ENCODE data around the gene MEGF6. TPM values are rescaled to one million over a fixed set of nuclear protein-coding genes. Genes with fewer than 3 reads are reported as not detected.

MEGF6 gene
- total and polyA plus RNA-seq, 9 of the 15 experiments (the other 6 are each of a cell fraction or from before 2014, with no cell fraction given), result 0.03 to 1.7 (median 0.24) TPM; not detected in 3

GRCh38 chr1:3657096-3657475, 45.8 kb upstream of the MEGF6 start:
- H3K36me3 ChIP-seq (ENCODE audit: control insufficient read depth, insufficient read depth, low read length), result no peaks in the 10 kb centered on the region
- H3K9me1 ChIP-seq (ENCODE audit: control insufficient read depth, insufficient read depth, low read length), result no peaks in the 10 kb centered on the region
- DNase-seq (ENCODE audit: extremely low read depth in 1 of 4, low spot score in 3 of 4) (no peak), ATAC-seq (no peak), FAIRE-seq (no peak)
- H3K27ac ChIP-seq (ENCODE audit: extremely low read depth, low read depth, low read length), result no peak overlapping the region
- no peak overlapping the region for H2AFZ ChIP-seq (ENCODE audit: low read depth, low read length)
- POLR2A ChIA-PET, result no interaction called here
- TF ChIP-seq YBX1 (IDR thresholded peaks at IDR 0.05) (no peak), ZNF347 (CRISPR knock-in tag; IDR thresholded peaks at IDR 0.05; ENCODE audit: low read depth) (no peak), ZFX (CRISPR knock-in tag; IDR thresholded peaks at IDR 0.05) (no peak), HOMEZ (CRISPR knock-in tag; IDR thresholded peaks at IDR 0.05) (no peak), MLLT1 (IDR thresholded peaks at IDR 0.05) (no peak), POLR2G (IDR thresholded peaks at IDR 0.05; ENCODE audit: low read depth, low read length) (no peak)
- no peak overlapping the region for H3K9ac ChIP-seq (ENCODE audit: insufficient read depth in 1 of 2, low read depth in 2 of 2, low read length in 2 of 2)
- in situ Hi-C loops (cut with MboI), result no loop called here
- intact Hi-C loops (cut with micrococcal nuclease), result no loop called here
- 3% methylated on average over 6 of the region's 6 CpGs for WGBS (ENCODE audit: insufficient coverage, low coverage, missing lambda C conversion rate)
- peaks cover 3% of the 10 kb centered on the region for H4K20me1 ChIP-seq (replicated peaks; ENCODE audit: control insufficient read depth, insufficient read depth, low read length)
- no peaks in the 10 kb centered on the region for H3K9me3 ChIP-seq (replicated peaks; ENCODE audit: control insufficient read depth, insufficient read depth, low read depth, low read length)
- H3K4me2 ChIP-seq (ENCODE audit: insufficient read depth, low read length), result no peak overlapping the region
- H3K27me3 ChIP-seq (ENCODE audit: control insufficient read depth in 2 of 2, insufficient read depth in 2 of 2, low read length in 2 of 2), result peaks cover 57 to 64% of the 10 kb centered on the region in 2 experiments
- no peak overlapping the region for H3K4me3 ChIP-seq
- no TSS peak for BruUV-seq (replicated peaks)
- peaks cover 5 to 17% of the 10 kb centered on the region in 2 experiments for H3K4me1 ChIP-seq (replicated peaks in 1 of 2; ENCODE audit: control insufficient read depth in 2 of 2, insufficient read depth in 2 of 2, low read length in 2 of 2)
- CTCF ChIA-PET (ENCODE audit: low intra/inter-chr PET ratio), result no interaction called here
- H3K79me2 ChIP-seq (ENCODE audit: control insufficient read depth, insufficient read depth, low read length), result no peaks in the 10 kb centered on the region

Data from K562 (cell line).